ENCODE data around the gene GET4.
"Not testable (repeated sequence)": the region's sequence is repeated elsewhere in the genome, so short reads cannot be mapped to it uniquely, and the experiment has no call there.

GET4 gene

GRCh38 chr7:931871-932650 lies 55.7 kb downstream of the GET4 start:
- no peak for DNase-seq

- no peak for DNase-seq
These were observed 56.3 kb downstream of the GET4 start for GRCh38 chr7:932651-932975.

- no peak for DNase-seq
These were observed 58.3 kb downstream of the GET4 start for GRCh38 chr7:934469-935163.

GRCh38 chr7:935164-935873 lies 59.0 kb downstream of the GET4 start:
- DNase-seq, result no peak

GRCh38 chr7:935874-936385 lies 59.6 kb downstream of the GET4 start:
- no peak for DNase-seq

GRCh38 chr7:936386-937054 lies 60.2 kb downstream of the GET4 start:
- DNase-seq, result no peak

- no peak for DNase-seq
These were observed 61.6 kb downstream of the GET4 start for GRCh38 chr7:937856-938484.

- no peak for DNase-seq
These were observed 62.3 kb downstream of the GET4 start for GRCh38 chr7:938546-939185.

- DNase-seq, result no peak
These were observed 63.5 kb downstream of the GET4 start for GRCh38 chr7:939843-940242.

- no peak for DNase-seq
These were observed 64.5 kb downstream of the GET4 start for GRCh38 chr7:940599-941408.

- DNase-seq, result not testable (repeated sequence)
These were observed 67.4 kb downstream of the GET4 start for GRCh38 chr7:943793-944192.

GRCh38 chr7:944744-945143 lies 68.4 kb downstream of the GET4 start:
- DNase-seq, result no peak

- DNase-seq, result no peak
These were observed 68.8 kb downstream of the GET4 start for GRCh38 chr7:945147-945555.

GRCh38 chr7:945556-946255 lies 69.4 kb downstream of the GET4 start:
- DNase-seq, result no peak
